Glomerular visceral epithelial cell (primary cell): Measurements from ENCODE around the gene E4F1.

Source experiments
- DNase-seq: peaks from one replicate; pipeline ENCODE4 v3.0.0-alpha.2; 2016; ENCODE audit errors: extremely low spot score

E4F1 gene

GRCh38 chr16:2223221-2223941 lies at the start of gene E4F1:
TSS of gene E4F1 (plus strand) at chr16:2223591. CDS start at chr16:2223614, 23 bp downstream.
- DNase-seq = peak; percentile 98

GRCh38 chr16:2173916-2174315 lies 49.5 kb upstream of the E4F1 start:
- no peak for DNase-seq

GRCh38 chr16:2174396-2175131 lies 48.8 kb upstream of the E4F1 start:
- DNase-seq = no peak

GRCh38 chr16:2175454-2175853 lies 47.9 kb upstream of the E4F1 start:
- DNase-seq = no peak

- no peak for DNase-seq
Observed at GRCh38 chr16:2176047-2176446, 47.3 kb upstream of the E4F1 start.

- no peak for DNase-seq
Observed at GRCh38 chr16:2177101-2177500, 46.3 kb upstream of the E4F1 start.

- DNase-seq = no peak
Observed at GRCh38 chr16:2177561-2177960, 45.8 kb upstream of the E4F1 start.

- no peak for DNase-seq
Observed at GRCh38 chr16:2178321-2179106, 44.9 kb upstream of the E4F1 start.

GRCh38 chr16:2179107-2179501 lies 44.3 kb upstream of the E4F1 start:
- DNase-seq = no peak

- no peak for DNase-seq
Observed at GRCh38 chr16:2179576-2179975, 43.8 kb upstream of the E4F1 start.

- no peak for DNase-seq
Observed at GRCh38 chr16:2180461-2180860, 42.9 kb upstream of the E4F1 start.

GRCh38 chr16:2180962-2181923 lies 42.1 kb upstream of the E4F1 start:
- no peak for DNase-seq

- no peak for DNase-seq
Observed at GRCh38 chr16:2181952-2182351, 41.4 kb upstream of the E4F1 start.

GRCh38 chr16:2183671-2184070 lies 39.7 kb upstream of the E4F1 start:
- DNase-seq = peak; percentile 35

- DNase-seq = no peak
Observed at GRCh38 chr16:2184346-2184745, 39.0 kb upstream of the E4F1 start.

- DNase-seq = no peak
Observed at GRCh38 chr16:2184962-2185361, 38.4 kb upstream of the E4F1 start.

- DNase-seq = no peak
Observed at GRCh38 chr16:2186064-2186463, 37.3 kb upstream of the E4F1 start.

- no peak for DNase-seq
Observed at GRCh38 chr16:2186505-2186904, 36.9 kb upstream of the E4F1 start.

- no peak for DNase-seq
Observed at GRCh38 chr16:2187212-2187611, 36.2 kb upstream of the E4F1 start.

GRCh38 chr16:2188395-2188794 lies 35.0 kb upstream of the E4F1 start:
- no peak for DNase-seq

- no peak for DNase-seq
Observed at GRCh38 chr16:2189252-2189893, 34.0 kb upstream of the E4F1 start.
